OCI-LY1 (cell line): Measurements from ENCODE around the gene NUDC.

Source experiments
- H2AFZ ChIP-seq: fragments of 200-600 bp; sonication (generic), shearing (Covaris generic); 2 replicates; pipeline ENCODE4 v1.6.0; 2014; ENCODE audit warnings: antibody characterized with exemption, mild to moderate bottlenecking, low read length
- H3F3A ChIP-seq: fragments of 200-600 bp; sonication (generic), shearing (Covaris generic); 2 replicates; pipeline ENCODE4 v1.6.0; 2014; ENCODE audit warnings: mild to moderate bottlenecking, antibody characterized with exemption, low read length, moderate library complexity; ENCODE audit not compliant: insufficient read depth
- H3K27ac ChIP-seq: fragments of 200-600 bp; sonication (generic); 2 replicates; pipeline ENCODE4 v1.5.1; 2014; ENCODE audit warnings: low read length, mixed run types, mild to moderate bottlenecking, low read depth; ENCODE audit not compliant: poor library complexity, severe bottlenecking
- H3K27me3 ChIP-seq: fragments of 200-600 bp; sonication (generic); 2 replicates; pipeline ENCODE4 v1.6.0; 2014; ENCODE audit warnings: antibody characterized with exemption, mild to moderate bottlenecking, low read length, moderate library complexity; ENCODE audit not compliant: insufficient read depth
- H3K36me3 ChIP-seq: fragments of 200-600 bp; sonication (generic); 2 replicates; pipeline ENCODE4 v1.6.1; 2014; ENCODE audit warnings: mild to moderate bottlenecking, antibody characterized with exemption, low read length, moderate library complexity, mixed read lengths; ENCODE audit not compliant: insufficient read depth
- H3K4me1 ChIP-seq: fragments of 200-600 bp; sonication (generic); 2 replicates; pipeline ENCODE4 v1.5.1; 2014; ENCODE audit warnings: mild to moderate bottlenecking, low read length, moderate library complexity; ENCODE audit not compliant: insufficient read depth, severe bottlenecking
- H3K4me2 ChIP-seq: fragments of 200-600 bp; sonication (generic), shearing (Covaris generic); 2 replicates; pipeline ENCODE4 v1.6.1; 2014; ENCODE audit warnings: low read length
- H3K4me3 ChIP-seq: fragments of 200-600 bp; sonication (generic); 2 replicates; pipeline ENCODE4 v1.5.1; 2014; ENCODE audit warnings: low read length, low read depth, mild to moderate bottlenecking, mixed read lengths; ENCODE audit not compliant: poor library complexity, severe bottlenecking
- H3K79me2 ChIP-seq: fragments of 200-600 bp; shearing (Covaris generic); 2 replicates; pipeline ENCODE4 v1.6.1; 2016; ENCODE audit warnings: mixed run types, low read length, mixed read lengths; ENCODE audit not compliant: insufficient read depth
- H3K9ac ChIP-seq: fragments of 200-600 bp; sonication (generic), shearing (Covaris generic); 2 replicates; pipeline ENCODE4 v1.6.1; 2014; ENCODE audit warnings: mild to moderate bottlenecking, low read length, mixed read lengths
- H3K9me2 ChIP-seq: fragments of 200-600 bp; sonication (generic), shearing (Covaris generic); 2 replicates; pipeline ENCODE4 v1.6.1; 2014; ENCODE audit warnings: low read depth, mild to moderate bottlenecking, low read length, mixed read lengths
- H3K9me3 ChIP-seq: fragments of 200-600 bp; shearing (Covaris generic); 2 replicates; pipeline ENCODE4 v1.6.1; 2014; ENCODE audit warnings: low read length, mixed read lengths
- H4K20me1 ChIP-seq: fragments of 200-600 bp; sonication (generic), shearing (Covaris generic); 2 replicates; pipeline ENCODE4 v1.6.0; 2016; ENCODE audit warnings: mild to moderate bottlenecking, low read length; ENCODE audit not compliant: insufficient read depth
- CTCF ChIP-seq: fragments of 200-600 bp; sonication (generic), shearing (Covaris generic); IDR thresholded peaks from 2 replicates; pipeline ENCODE4 v1.5.1; 2017; ENCODE audit warnings: mild to moderate bottlenecking, antibody characterized with exemption, low read length, moderate library complexity, mixed read lengths
- EZH2 ChIP-seq: fragments of 200-600 bp; sonication (generic), shearing (Covaris generic); IDR thresholded peaks from 2 replicates; pipeline ENCODE4 v1.8.0; 2017; ENCODE audit warnings: borderline replicate concordance, mixed run types, mild to moderate bottlenecking, antibody characterized with exemption, low read length, moderate library complexity, mixed read lengths

NUDC gene

GRCh38 chr1:26957306-26957705, 35.8 kb downstream of the NUDC start:
- Histone ChIP-seq H3K9me2 (no peaks in the 10 kb centered on the region), H4K20me1 (no peaks in the 10 kb centered on the region), H3K36me3 (peaks cover 4% of the 10 kb centered on the region; the same call in 1 of the 2 replicates), H3K4me2 (no peak overlapping the region), H3K9me3 (peaks cover 8% of the 10 kb centered on the region; the same call in 1 of the 2 replicates), H3K79me2 (no peaks in the 10 kb centered on the region), H3K4me1 (peaks cover 12% of the 10 kb centered on the region), H3K27me3 (peaks cover 10% of the 10 kb centered on the region; the same call in 1 of the 2 replicates), H3K4me3 (no peak overlapping the region), H3F3A (no peaks in the 10 kb centered on the region), H2AFZ (no peak overlapping the region), H3K9ac (no peak overlapping the region), H3K27ac (no peak overlapping the region)
- TF ChIP-seq CTCF (no peak), EZH2 (no peak)

GRCh38 chr1:26959270-26959669, 37.7 kb downstream of the NUDC start:
- peak overlapping the region; percentile 73; the same call in 1 of the 2 replicates for H3K9ac ChIP-seq
- TF ChIP-seq EZH2, result no peak
- TF ChIP-seq CTCF, result no peak
- peaks cover 12% of the 10 kb centered on the region for H3K4me1 ChIP-seq
- H3K4me2 ChIP-seq, result peak overlapping the region; percentile 95
- H3K4me3 ChIP-seq, result peak overlapping the region; percentile 84
- H4K20me1 ChIP-seq, result no peaks in the 10 kb centered on the region
- peaks cover 10% of the 10 kb centered on the region; the same call in 1 of the 2 replicates for H3K27me3 ChIP-seq
- no peaks in the 10 kb centered on the region for H3F3A ChIP-seq
- no peak overlapping the region for H2AFZ ChIP-seq
- H3K9me3 ChIP-seq, result peaks cover 8% of the 10 kb centered on the region; the same call in 1 of the 2 replicates
- H3K9me2 ChIP-seq, result no peaks in the 10 kb centered on the region
- H3K36me3 ChIP-seq, result peaks cover 4% of the 10 kb centered on the region; the same call in 1 of the 2 replicates
- no peak overlapping the region for H3K27ac ChIP-seq
- no peaks in the 10 kb centered on the region for H3K79me2 ChIP-seq

- TF ChIP-seq CTCF (peak; percentile 30; the same call in 1 of the 2 replicates), EZH2 (no peak)
- peaks cover 12% of the 10 kb centered on the region for H3K4me1 ChIP-seq
- H3K9me3 ChIP-seq, result peaks cover 8% of the 10 kb centered on the region; the same call in 1 of the 2 replicates
- H3K36me3 ChIP-seq, result peaks cover 4% of the 10 kb centered on the region; the same call in 1 of the 2 replicates
- peak within 1 kb of the TSS; percentile 84 for H3K4me3 ChIP-seq
- H3K9me2 ChIP-seq, result no peaks in the 10 kb centered on the region
- peak within 1 kb of the TSS; percentile 95 for H3K4me2 ChIP-seq
- H3K27ac ChIP-seq, result no peak within 1 kb of the TSS
- H3F3A ChIP-seq, result no peaks in the 10 kb centered on the region
- H3K27me3 ChIP-seq, result peaks cover 10% of the 10 kb centered on the region; the same call in 1 of the 2 replicates
- peak within 1 kb of the TSS; percentile 73 for H3K9ac ChIP-seq
- no peaks in the 10 kb centered on the region for H3K79me2 ChIP-seq
- no peaks in the 10 kb centered on the region for H4K20me1 ChIP-seq
- H2AFZ ChIP-seq, result 0 out of 2 replicates have a peak within 1 kb of the TSS, but pooled peaks have one; percentile 46
These were observed 38.4 kb downstream of the NUDC start, which contains the start of gene KDF1 for GRCh38 chr1:26959722-26960624. Gene KDF1 (minus strand): TSS chr1:26960468. CDS start chr1:26952380, 8,088 bp downstream.
